Spleen (tissue), 11 donors: Measurements from ENCODE around the gene ADM. TPM values are rescaled to one million over a fixed set of nuclear protein-coding genes. Genes with fewer than 3 reads are reported as not detected.

ENCODE experiments used
- DNase-seq: peaks from one replicate; pipeline ENCODE4 v3.0.0-alpha.2; 2020
- H3K27ac ChIP-seq, 8 donors: fragments of 200-600 bp; sonication (generic) in 7 of 8; 1 replicate in 4 of 8; 2 replicates in 4 of 8; pipeline versions ENCODE4 v1.5.0 to v1.8.0; 2016 to 2021; ENCODE audit warnings: inconsistent platforms in 4 of 8, mild to moderate bottlenecking in 4 of 8, moderate library complexity in 1 of 8
- H3K27me3 ChIP-seq, 7 donors: fragments of 200-600 bp; sonication (generic) in 6 of 7; replicated peaks in 1 of 7; 1 replicate in 4 of 7; 2 replicates in 3 of 7; pipeline versions ENCODE4 v1.5.0 to v1.8.0; 2016 to 2021; ENCODE audit warnings: inconsistent platforms in 3 of 7, mild to moderate bottlenecking in 1 of 7
- H3K36me3 ChIP-seq, 6 donors: fragments of 200-600 bp; sonication (generic) in 5 of 6; 1 replicate in 4 of 6; 2 replicates in 2 of 6; pipeline versions ENCODE4 v1.5.0 to v1.8.0; 2016 to 2021; ENCODE audit warnings: inconsistent platforms in 2 of 6
- H3K4me1 ChIP-seq, 6 donors: fragments of 200-600 bp; sonication (generic) in 5 of 6; 1 replicate in 3 of 6; 2 replicates in 3 of 6; pipeline versions ENCODE4 v1.5.0 to v1.8.0; 2016 to 2021; ENCODE audit warnings: inconsistent platforms in 3 of 6
- H3K4me3 ChIP-seq, 8 donors: fragments of 200-600 bp; sonication (generic) in 7 of 8; 1 replicate in 4 of 8; 2 replicates in 4 of 8; pipeline versions ENCODE4 v1.5.0 to v1.8.0; 2016 to 2021; ENCODE audit warnings: inconsistent platforms in 4 of 8, mild to moderate bottlenecking in 4 of 8, moderate library complexity in 2 of 8
- H3K9me3 ChIP-seq, 8 donors: fragments of 200-600 bp; sonication (generic) in 7 of 8; 1 replicate in 4 of 8; 2 replicates in 4 of 8; pipeline versions ENCODE4 v1.5.0 to v1.8.0; 2016 to 2021; ENCODE audit warnings: inconsistent platforms in 4 of 8
- CTCF ChIP-seq, 11 experiments: fragments of 200-600 bp in 7 of 11; fragments of 450-650 bp in 4 of 11; sonication (generic) in 4 of 11; IDR thresholded peaks in 8 of 11; conservative IDR thresholded peaks in 3 of 11; 1 replicate in 7 of 11; 2 replicates in 4 of 11; pipeline versions ENCODE4 v1.4.0 to v1.8.0; 2016 to 2021; ENCODE audit warnings: antibody characterized with exemption in 11 of 11, inconsistent platforms in 4 of 11, mild to moderate bottlenecking in 1 of 11
- POLR2A ChIP-seq, 3 donors: fragments of 450-650 bp; IDR thresholded peaks; one replicate each; pipeline ENCODE4 v1.5.1; 2017; ENCODE audit warnings: antibody characterized with exemption in 3 of 3, mild to moderate bottlenecking in 1 of 3
- POLR2AphosphoS5 ChIP-seq, 3 donors: sonication (generic); formaldehyde crosslinking; IDR thresholded peaks; one replicate each; pipeline ENCODE4 v1.5.1; 2017; ENCODE audit warnings: antibody characterized with exemption in 3 of 3
- WGBS, 5 donors: extraction: QIAGEN DNeasy Blood & Tissue Kit in 3 of 5; methylation state at CpG; one replicate each; pipeline versions ENCODE4 v1.1.5 to v1.1.7; 2013 to 2018; 5-methylcytosine and 5-hydroxymethylcytosine counted together
- intact Hi-C: fragments of 100-400 bp; cut with DNase I; formaldehyde crosslinking; loops from one replicate; pipeline ENCODE4 v1.15.0; 2023; ENCODE audit warnings: low total_unique reads
- polyA plus RNA-seq, 3 donors: library from polyadenylated mRNA; stranded (reverse); fragments of 200-250 nt; gene quantifications; one replicate each; pipeline ENCODE4 v1.2.1, GENCODE V29; 2013
- total RNA-seq, 7 donors: library from RNA; depleted of rRNA in 3 of 7; stranded (reverse); fragments of >200 nt in 3 of 7; fragmentation: NEBNext Ultra II Directional in 4 of 7; extraction: Animal tissue kit (Norgen Biotek cat#: 25700) in 4 of 7; gene quantifications; one replicate each; pipeline versions ENCODE4 v1.1.0 to v1.2.1, GENCODE V29; 2016 to 2021
- donor health status: healthy with polysubstance abuse.
- donor health status: DM: no; HTN: no; CAD: no; lungs with moderate emphysema.
- donor health status: DM: no; HTN: no; CAD: no.
- donor health status: Bipolar disorder and iron deficiency.
- donor health status: healthy.
- donor health status: DM: no; HTN: no; CAD: no.
- donor health status: DM: yes; HTN: yes; CAD: no.

The ADM gene
- total and polyA plus RNA-seq, 10 donors: 5.2 to 88.0 (median 34.6) TPM

- Histone ChIP-seq H3K27ac (no peak overlapping the region), H3K9me3 (no peaks in the 10 kb centered on the region), H3K27me3 (no peaks in the 10 kb centered on the region), H3K4me1 (peaks cover 0 to 12% (median 0%) of the 10 kb centered on the region in 6 donors), H3K4me3 (no peak overlapping the region), H3K36me3 (no peaks in the 10 kb centered on the region)
- no peak for DNase-seq
- intact Hi-C loops: no loop called here
- WGBS, 5 donors: 86 to 100% (median 95%) methylated on average over 1 of the region's 1 CpG
- TF ChIP-seq POLR2A (IDR thresholded peaks at IDR 0.05) (no peak), POLR2AphosphoS5 (IDR thresholded peaks at IDR 0.05) (no peak), CTCF (IDR thresholded peaks at IDR 0.05 in 8 of 11, conservative IDR thresholded peaks at IDR 0.05 in 3 of 11) (no peak)
These were observed 44.9 kb downstream of the ADM start for GRCh38 chr11:10349806-10350205.

- peaks cover 0 to 12% (median 0%) of the 10 kb centered on the region in 6 donors for H3K4me1 ChIP-seq
- no peak overlapping the region for H3K27ac ChIP-seq
- no peaks in the 10 kb centered on the region for H3K27me3 ChIP-seq
- no peak overlapping the region for H3K4me3 ChIP-seq
- no peak for DNase-seq
- no peaks in the 10 kb centered on the region for H3K36me3 ChIP-seq
- TF ChIP-seq POLR2A (IDR thresholded peaks at IDR 0.05) (no peak), POLR2AphosphoS5 (IDR thresholded peaks at IDR 0.05) (no peak), CTCF (IDR thresholded peaks at IDR 0.05 in 8 of 11, conservative IDR thresholded peaks at IDR 0.05 in 3 of 11) (no peak)
- intact Hi-C loops: no loop called here
- H3K9me3 ChIP-seq: no peaks in the 10 kb centered on the region
These were observed 45.5 kb downstream of the ADM start for GRCh38 chr11:10350334-10350733.

GRCh38 chr11:10351435-10351764, 46.5 kb downstream of the ADM start:
- H3K27me3 ChIP-seq: no peaks in the 10 kb centered on the region
- peak overlapping the region in 2 of 8 donors; percentile 3 to 29 for H3K27ac ChIP-seq
- no peak overlapping the region for H3K4me3 ChIP-seq
- TF ChIP-seq CTCF (IDR thresholded peaks at IDR 0.05 in 8 of 11, conservative IDR thresholded peaks at IDR 0.05 in 3 of 11) (no peak), POLR2AphosphoS5 (IDR thresholded peaks at IDR 0.05) (no peak), POLR2A (IDR thresholded peaks at IDR 0.05) (no peak)
- WGBS, 5 donors: 49 to 77% (median 63%) methylated on average over 5 of the region's 5 CpGs
- DNase-seq: no peak
- no peaks in the 10 kb centered on the region for H3K36me3 ChIP-seq
- intact Hi-C loops: no loop called here
- no peaks in the 10 kb centered on the region for H3K9me3 ChIP-seq
- peaks cover 0 to 12% (median 0%) of the 10 kb centered on the region in 6 donors for H3K4me1 ChIP-seq

DNA sequence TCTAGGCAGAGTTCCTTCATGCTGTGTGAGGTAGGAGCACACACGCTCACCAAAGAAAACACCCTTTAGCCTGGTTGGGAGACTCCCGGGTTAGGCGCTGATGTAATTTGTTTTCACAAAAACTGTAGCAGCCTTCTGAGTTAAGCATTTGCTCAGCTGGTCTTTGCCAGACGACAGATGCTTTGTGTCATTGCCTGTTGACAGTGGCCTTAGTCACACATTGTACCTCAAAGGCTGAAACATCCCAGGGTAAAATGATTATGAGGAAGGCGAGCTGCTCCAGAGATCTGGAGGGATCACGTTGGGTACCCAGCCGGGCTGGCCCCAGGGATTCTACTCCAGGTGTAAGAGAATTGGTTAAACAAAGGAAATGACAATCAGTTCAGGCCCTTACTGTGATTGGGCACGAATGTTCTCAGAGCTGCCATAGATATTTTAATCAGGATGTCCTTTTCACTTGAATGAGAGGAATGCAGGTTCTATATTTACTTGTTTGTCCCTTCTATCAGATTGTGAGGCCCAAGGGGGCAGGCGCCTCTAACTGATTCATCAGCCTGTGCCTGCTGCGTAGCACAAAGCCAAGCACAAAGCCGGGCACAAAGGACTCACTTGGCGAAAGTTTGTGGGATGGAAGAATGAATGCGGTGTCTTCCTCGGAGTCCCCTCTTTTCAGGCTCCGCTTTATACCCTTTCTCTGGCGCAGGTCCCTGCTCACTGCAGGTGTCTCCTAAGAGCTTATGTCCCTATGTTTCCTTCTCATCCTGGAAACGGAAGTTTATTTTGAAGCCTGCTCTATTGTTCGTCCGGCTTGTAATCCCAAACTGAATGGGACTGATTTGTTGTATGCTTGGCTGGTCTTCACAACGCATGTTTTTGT, 47.1 kb downstream of the ADM start:
- Histone ChIP-seq H3K4me1 (peaks cover 0 to 12% (median 0%) of the 10 kb centered on the region in 6 donors), H3K9me3 (no peaks in the 10 kb centered on the region), H3K4me3 (no peak overlapping the region), H3K27me3 (no peaks in the 10 kb centered on the region), H3K36me3 (no peaks in the 10 kb centered on the region), H3K27ac (peak overlapping the region in 2 of 8 donors; percentile 3 to 29)
- TF ChIP-seq POLR2A (IDR thresholded peaks at IDR 0.05) (no peak), POLR2AphosphoS5 (IDR thresholded peaks at IDR 0.05) (peak in 1 of 3 donors; percentile 66)
- no peak for DNase-seq
- WGBS, 5 donors: 72 to 79% (median 74%) methylated on average over 20 of the region's 20 CpGs
- intact Hi-C loops: no loop called here
